ENCODE data around the gene ASCC3.
"Not testable (repeated sequence)": the region's sequence is repeated elsewhere in the genome, so short reads cannot be mapped to it uniquely, and the experiment has no call there.

Gene ASCC3

DNA sequence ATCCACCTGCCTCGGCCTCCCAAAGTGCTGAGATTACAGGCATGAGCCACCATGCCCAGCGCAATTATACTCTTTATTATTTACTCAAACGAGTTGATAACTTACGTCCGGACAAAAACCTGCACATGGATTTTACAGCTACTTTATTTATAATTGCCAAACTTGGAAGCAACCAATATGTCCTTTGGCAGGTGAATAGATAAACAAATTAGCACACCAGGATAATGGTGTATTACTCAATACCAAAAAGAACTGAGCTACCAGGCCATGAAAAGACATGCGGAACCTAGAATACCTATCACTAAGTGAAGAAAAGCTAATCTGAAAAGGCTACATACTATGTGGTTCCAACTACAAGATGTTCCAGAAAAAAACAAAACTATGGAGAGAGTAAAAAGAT lies 168.1 kb downstream of the ASCC3 start:
- DNase-seq, result no peak

DNA sequence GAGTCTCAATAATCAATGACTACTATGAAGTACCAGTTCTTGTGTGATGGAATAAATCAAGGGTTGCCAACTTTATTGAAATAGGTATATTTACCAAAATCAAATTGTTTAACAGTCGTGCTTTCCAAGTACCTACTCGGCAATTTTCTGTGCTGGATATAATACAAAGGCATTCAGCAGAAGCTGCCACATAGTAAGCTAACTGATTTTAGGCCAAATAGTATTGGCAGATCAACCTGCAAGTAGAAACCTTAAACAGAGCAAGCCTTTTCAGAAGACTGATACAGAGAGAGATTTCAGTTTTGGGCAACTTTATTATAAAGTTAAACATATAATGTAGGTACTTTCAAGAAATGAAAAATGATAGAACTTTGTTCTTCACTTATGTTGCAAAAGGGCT lies 174.6 kb downstream of the ASCC3 start:
- no peak for DNase-seq

DNA sequence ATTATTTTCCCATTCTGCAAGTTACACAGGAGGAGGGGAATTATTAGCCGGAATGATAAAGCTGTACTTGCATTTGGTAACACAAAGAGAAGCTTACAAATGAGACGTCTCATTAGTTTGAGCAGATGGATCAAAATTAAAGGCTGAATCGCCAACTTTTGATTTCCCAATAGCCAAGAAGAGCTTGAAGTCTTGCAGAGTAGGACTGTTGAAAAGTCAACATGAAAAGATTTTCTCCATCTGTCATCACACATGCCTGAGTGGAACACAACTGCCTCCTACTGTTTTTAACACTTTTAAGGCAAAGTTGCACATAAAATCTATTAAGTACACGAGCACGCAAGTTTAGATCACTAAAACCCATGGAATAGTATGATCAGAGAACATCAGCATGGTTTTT lies 176.2 kb downstream of the ASCC3 start:
- no peak for DNase-seq

DNA sequence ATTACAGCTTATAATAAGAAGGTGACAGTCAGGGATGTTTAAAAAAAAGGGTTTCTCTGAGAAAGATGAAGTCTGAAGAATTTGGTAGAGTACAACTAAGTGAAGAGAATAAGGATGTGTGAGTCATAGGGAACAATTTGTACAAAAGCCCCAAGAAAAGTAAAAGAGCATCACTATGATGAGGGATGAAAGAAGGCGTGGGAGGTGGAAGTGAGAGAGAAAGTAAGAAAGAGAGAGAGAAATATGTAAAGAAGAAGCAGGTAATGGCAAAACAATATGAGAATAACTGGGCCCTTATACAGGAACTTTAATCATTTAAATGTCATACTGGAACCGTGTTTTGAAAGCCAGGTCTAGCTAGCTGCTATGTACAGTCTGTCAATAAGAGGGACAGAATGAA lies 179.4 kb downstream of the ASCC3 start:
- DNase-seq, result no peak

DNA sequence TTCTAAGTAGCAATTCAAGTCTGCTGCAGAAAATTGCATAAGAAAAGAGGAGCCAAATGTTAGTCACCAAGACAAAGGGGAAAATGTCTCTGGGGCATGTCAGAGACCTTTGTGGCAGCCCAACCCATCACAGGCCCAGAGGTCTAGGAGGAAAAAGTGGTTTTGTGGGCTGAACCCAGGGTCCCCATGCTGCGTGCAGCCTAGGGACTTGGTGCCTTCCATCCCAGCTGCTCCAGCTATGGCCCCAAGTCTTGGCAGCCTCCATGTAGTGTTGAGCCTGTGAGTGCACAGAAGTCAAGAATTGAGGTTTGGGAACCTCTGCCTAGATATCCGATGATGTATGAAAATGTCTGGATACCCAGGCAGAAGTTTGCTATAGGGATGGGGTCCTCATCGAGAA lies 181.1 kb downstream of the ASCC3 start:
- DNase-seq, result no peak

DNA sequence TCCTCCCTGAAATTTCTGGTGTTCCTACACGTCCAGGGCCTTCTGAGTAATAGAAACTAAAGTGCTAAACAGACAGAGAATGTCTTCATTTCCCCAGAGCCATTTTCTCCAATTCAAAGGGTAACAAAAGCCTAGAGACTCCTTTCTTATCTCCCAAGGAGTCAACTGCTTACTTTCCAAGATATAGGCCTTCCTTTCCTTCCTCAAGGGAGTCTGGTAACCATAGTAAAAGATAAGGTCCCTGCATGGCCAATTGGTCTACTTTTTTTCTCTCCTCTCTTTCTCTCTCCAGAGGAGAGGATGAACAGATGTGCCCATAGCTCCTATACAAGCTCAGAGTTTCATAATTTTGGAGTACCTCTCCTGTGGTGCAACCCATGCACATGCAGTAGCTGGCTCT lies 185.7 kb downstream of the ASCC3 start:
- DNase-seq, result no peak

DNA sequence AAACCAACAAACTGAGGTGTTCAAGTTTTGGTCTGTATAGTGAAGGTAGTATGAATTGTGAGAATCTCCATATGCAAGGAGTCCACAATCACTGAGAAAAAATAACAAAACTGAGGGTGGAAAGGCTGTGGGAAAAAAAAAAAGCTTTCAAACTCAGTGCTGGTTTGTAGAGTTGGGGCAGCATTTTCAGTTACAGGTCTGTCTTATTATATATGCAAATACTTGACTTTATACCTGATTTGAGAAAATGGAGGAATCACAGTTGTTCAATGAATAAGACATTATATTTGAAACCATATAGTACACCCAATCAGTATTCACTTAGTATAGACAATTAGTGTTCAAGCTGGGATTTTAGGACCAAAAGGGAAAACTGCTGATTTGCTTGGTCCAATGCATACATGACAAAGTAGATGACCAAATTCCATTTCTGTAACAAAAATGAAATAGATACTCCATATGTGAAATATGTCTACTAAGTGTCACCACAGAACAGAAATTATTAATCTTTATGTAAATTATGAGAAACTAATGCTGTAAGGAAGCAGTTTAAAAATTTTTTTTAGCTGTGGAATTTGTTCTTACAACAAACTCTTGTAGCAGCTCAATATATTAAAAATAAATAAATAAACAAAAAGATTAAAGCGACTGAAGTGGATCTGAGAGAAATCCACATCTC lies 187.7 kb downstream of the ASCC3 start:
- DNase-seq, result no peak

DNA sequence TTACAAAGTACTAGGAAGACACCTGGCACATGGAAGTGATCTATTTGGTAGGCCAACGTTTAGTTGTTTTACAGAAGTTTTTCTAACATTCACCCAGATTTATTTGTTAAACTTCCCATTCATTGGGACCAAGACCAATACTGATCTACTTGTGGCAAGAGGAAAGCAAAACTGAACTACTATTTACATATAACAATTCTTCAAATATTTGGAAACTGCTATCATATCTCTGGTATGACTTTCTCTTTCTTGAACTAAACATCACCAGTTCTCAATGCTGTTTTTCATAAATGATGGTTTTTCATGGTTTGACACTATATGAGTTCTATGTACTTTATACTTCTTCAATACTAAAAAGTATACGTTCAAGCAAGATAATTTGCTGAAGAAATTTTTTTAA lies 189.2 kb downstream of the ASCC3 start:
- DNase-seq, result no peak

DNA sequence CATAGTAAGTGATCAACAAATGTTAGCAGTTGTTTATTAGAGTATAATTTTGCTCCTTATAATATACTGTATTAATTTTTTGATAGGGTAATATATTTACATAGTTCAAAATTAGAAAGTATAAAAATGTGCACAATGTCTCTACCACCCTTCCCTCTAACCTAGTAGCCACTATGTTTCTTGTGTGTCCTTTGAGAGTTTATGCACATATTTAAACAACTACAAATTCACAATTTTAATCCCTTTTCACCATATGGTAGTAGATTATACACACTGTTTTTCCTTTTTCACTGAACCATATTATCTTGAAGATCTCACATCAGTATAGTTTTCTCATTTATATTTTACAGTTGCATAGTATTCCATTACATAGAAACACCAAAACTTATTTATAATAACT lies 194.9 kb downstream of the ASCC3 start:
- DNase-seq, result no peak

DNA sequence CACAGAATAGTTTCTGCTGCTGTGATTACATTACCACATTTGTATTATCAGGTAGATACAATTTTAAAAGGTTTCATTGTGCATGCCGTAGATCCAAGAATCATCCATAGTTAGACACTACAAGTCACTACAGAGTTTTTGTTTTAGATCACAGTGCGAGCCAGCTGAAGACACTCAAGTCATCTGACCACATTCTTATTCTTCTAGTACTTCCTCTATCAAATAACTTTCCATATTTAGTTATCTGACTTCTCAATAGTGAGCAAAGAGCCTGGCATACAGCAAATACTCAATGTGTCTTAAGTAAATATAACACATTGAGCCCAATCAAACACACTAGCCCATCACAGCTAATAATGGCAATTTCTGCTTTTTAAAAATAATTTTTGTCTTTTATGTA lies 195.4 kb downstream of the ASCC3 start:
- no peak for DNase-seq

DNA sequence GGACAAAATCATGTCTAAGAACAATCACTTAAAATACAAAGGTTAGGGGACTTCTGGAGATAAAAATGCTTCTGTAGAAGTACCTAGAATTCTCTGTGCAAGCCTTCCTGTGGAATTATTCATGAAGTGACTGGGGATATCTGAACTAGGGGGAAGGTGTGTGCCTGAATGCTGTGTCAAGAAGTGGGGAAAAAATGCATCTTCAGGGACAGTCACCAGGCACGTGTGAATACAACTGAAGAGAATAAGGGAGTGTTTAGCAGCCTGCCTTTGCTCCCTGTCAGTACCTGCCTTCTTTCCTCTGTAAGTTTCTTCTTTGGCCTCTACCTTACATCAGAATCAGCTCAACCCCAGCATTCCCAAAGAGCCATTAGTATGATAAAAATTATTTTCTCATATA lies 201.0 kb downstream of the ASCC3 start:
- no peak for DNase-seq

DNA sequence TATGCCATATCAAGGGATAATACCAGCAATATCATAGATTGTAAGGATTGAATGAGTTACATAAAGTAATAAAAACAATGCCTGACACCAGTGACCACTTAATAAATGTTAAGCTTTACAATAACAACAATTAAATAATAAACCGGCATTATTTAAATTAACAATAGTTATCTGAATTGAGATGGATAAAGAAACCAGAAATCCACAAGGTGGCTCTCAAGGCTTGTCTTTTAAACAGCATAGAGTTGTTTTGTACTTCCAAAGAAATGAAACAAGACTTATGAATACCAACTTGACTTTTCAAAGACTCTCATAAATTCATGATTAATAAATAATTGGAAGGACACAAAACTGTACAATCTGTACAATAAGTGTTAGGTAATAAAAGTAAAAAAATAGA lies 203.1 kb downstream of the ASCC3 start:
- DNase-seq, result no peak

DNA sequence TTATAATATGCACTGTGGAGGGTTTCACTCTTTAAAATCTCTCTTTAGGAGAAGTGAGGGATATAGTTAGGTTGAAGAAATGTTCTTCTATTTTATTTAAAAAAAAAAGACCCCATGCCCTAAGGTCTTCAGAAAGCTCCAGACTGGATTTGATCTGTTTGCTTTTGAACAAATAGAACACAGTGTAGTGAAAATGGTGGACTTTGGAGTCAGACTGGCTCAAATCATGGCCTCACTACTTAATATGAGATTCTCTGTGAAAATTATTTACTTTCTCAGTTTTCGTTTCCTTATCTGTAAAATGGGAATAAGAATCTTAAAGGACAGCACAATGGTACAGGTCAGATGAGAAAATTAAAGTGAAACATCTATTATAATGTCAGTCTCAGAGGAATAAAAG lies 203.9 kb downstream of the ASCC3 start:
- DNase-seq, result no peak

DNA sequence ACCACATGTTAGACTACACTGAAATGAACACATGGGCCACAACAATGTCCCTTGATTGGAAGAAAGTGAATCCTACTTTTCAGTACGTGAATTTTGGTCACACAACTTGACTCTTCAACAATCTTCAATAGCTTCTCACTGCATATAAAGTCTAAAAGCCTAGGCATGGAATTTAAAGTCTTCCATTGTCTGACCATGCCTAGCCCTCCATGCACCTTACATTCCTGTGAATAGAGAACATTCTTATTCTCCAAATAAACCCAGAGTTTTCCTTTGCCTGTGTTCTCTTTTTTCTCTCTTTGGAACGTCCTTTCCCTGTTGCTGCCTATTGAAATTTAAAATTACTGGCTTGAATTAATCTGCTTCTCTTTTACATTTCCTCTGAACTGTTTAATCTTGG lies 207.5 kb downstream of the ASCC3 start:
- no peak for DNase-seq

DNA sequence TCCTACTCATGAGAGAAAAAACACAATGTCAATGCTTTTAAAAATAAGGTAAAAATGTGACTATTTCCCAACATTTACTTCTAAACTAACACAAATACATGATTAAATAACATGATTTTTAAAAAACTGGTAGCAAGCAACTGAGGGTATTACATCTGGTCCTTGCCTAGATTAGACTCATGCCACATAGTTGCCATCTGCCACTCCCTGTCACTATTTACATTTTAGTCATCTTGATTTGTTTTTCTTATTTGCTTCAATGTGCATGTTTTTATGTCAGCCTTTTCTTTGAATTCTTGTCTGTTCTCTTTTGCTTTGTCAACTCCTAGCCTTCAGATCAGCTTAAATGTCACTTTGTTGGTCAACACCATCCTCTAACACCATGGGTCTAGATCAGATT lies 209.4 kb downstream of the ASCC3 start:
- DNase-seq, result no peak

DNA sequence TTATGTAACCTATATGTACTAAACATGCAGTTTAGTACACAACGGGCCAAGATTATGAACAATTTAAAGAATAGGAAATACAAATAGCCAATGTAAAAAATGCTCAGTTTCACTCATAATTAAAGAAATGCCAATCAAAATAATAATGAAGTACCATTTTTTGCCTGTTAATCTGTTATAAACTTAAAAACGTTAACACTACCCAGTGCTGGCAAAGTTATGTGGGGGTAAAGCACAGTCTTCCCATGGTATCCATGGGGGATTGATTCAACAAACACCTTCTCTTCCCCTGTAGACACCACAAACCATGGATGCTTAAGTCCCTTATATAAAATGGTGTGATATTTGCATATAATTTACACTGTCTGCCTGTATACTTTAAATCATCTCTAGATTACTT lies 211.1 kb downstream of the ASCC3 start:
- DNase-seq, result no peak

DNA sequence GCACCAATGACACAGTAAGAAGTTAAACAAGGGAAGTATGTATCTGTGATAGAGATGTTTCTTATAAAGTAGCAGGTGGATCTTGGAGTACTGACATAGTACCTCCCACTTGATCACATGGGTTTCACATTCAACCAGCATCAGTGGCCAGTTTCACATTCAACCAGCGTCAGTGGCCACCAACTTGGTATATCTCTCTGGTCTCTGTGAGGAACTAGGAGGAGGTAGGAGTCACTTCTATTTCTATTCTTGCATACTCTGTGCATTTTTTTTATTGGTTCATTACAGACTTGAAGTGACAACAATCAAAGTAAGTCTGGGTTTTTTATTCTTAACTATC lies 216.1 kb downstream of the ASCC3 start:
- no peak for DNase-seq

DNA sequence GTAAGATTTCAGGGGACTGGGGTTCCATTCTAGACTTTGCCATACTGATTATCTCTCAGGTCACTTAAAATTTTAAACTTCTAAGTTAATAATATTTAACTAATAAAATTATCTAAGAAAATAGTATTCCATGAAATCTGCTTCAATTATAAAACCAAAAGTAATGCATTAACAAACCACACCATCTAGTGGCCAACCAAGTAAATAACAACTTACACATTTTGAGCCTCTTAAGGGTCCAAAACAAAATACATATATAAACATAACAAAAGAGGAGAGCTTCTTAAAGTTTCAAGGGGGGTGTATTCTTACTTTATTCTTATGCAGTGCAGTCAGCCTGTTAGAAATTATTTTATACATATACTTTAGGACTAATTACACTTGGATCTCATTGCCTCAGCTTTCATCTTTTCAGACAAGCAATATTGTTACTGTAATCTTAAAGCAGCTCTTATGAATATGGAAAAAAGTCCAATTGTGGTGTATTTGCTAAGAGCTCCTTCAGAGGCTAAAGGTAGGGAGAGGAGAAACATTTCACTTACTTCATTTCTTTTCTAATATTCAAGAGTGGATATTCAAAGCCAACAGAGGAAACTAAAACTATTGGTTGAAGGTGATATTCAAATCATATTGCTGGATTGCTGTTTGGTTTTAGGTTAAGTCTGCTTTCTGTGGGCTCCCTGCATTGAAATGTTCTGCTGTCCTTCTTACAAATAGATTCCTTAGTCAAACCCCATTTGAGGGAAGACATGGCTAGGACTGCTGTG lies 216.7 kb downstream of the ASCC3 start:
- DNase-seq, result peak in 1 of 2 donors; percentile 16

DNA sequence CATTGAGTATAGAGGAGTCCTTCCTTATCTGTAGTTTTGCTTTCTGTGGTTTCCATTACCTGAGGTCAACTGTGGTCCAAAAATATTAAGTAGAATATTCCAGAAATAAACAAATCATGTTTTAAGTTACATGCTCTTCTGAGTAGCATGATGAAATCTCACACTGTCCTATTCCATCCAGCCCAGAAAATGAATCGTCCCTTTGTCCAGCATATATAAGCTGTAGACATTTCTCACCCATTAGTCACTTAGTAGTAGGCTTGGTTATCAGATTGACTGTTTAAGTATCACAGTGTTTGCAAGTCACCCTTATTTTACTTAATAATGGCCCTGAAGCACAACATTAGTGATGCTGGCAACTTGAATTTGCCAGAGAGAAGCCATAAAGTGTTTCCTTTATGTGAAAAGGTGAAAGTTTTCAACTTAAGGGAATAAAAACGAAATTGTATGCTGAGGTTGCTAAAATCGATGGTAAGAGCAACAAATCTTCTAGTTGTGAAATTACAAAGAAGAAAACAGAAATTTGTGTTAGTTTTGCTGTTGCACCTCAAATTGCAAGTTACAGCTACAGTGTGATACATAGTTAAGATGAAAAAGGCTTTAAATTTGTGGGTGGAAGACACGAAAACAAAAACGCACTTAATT lies 217.8 kb downstream of the ASCC3 start:
- DNase-seq, result no peak

DNA sequence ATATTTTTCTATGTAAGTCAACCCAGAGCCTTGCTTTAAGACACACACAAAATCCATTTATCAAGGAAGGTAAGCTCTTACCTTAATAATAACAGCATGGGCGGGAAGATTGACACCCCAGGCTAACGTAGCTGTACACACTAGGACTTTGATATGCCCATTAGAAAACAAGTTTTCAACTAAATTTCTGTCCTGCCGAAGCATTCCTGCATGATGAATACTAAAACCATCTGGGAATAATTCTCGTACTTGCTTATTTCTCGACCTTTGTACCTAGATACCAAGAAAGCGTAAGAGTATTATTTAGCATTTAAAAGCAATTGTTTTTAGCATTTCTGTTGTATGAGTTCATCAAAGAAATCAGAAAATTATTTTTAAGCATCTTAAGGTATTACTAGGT lies 218.9 kb downstream of the ASCC3 start:
- DNase-seq, result no peak

DNA sequence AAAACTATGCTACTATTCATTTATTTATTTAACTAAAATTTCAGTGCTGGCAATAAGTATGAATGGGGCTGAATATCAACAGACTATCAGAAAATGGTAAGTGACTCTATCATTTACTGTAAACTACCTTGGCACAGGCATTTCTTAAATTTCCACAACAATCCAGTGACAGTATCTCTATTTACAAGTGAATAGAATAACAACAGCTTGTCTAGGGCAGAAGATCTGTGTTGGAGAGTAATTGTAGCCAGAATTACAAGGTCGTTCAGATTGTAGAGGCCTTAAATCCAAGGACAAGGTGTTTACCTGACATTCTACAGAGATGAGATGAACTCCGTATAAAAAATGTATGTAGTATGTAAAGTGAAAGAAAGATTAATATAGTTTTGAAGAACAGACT lies 222.6 kb downstream of the ASCC3 start:
- DNase-seq, result no peak

DNA sequence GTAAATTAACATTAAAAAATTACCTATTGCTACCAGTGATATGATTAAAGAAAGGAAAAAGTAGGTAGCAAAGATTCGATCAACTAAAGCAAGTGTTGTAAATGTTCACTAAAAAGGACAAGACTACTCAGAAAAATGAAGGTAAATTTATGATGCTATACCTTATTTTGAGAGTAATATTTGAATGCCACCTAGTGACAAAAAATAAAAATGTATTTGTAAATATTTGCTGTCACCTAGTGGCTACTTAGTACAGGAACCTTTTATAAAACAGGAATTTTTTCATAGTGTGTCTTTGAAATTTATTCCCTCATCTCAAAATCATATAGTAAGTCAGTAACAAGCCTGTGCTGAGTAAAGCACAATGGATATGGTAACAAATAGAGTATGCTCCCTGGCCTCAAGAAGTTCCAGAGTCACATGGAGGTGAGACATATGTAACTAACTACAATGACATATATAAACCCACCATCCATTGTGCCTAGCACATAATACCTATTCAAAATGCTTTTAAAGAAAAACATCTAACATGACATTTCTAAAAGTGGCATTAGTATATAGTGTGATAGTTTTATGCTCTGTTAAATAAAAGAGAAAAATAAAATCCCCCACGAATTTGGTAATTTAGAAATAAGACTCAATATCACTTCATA lies 223.3 kb downstream of the ASCC3 start:
- DNase-seq, result no peak

DNA sequence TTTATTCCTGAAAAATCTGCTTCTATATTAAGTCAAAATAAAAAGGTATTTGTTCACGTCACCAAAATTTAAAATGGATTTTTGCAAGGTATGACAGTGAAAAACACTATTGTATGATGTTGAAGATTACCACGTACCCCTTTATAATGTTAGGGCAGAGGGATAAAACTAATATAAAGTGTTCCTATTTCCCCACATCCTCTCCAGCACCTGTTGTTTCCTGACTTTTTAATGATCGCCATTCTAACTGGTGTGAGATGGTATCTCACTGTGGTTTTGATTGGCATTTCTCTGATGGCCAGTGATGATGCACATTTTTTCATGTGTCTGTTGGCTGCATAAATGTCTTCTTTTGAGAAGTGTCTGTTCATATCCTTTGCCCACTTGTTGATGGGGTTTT lies 240.0 kb downstream of the ASCC3 start:
- DNase-seq, result not testable (repeated sequence)
